Activated naive CD8-positive, alpha-beta T cell treated with anti-CD3 and anti-CD28 coated beads, Interleukin-2, amount 50 U/mL, for 24 hours (primary cell): ENCODE results near the gene SORL1.

Experiments used
- ATAC-seq: fragments of 150-1000 bp; cut with Tn5 transposase; one replicate; pipeline ENCODE4 v1.10.0; 2021
- DNase-seq: peaks from one replicate; pipeline ENCODE4 v3.0.0; 2021
- H3K27ac Mint-ChIP-seq: one replicate; pipeline ENCODE4 v1.8.0; 2021; ENCODE audit warnings: mild to moderate bottlenecking, mixed read lengths
- H3K27me3 Mint-ChIP-seq: one replicate; pipeline ENCODE4 v1.8.0; 2021; ENCODE audit warnings: mixed read lengths
- H3K36me3 Mint-ChIP-seq: one replicate; pipeline ENCODE4 v1.8.0; 2021; ENCODE audit warnings: low read depth, mixed read lengths
- H3K4me1 Mint-ChIP-seq: one replicate; pipeline ENCODE4 v1.8.0; 2021; ENCODE audit warnings: mixed read lengths
- H3K4me3 Mint-ChIP-seq: one replicate; pipeline ENCODE4 v1.8.0; 2021; ENCODE audit warnings: mild to moderate bottlenecking, moderate library complexity, mixed read lengths
- H3K9me3 Mint-ChIP-seq: one replicate; pipeline ENCODE4 v1.8.0; 2021; ENCODE audit warnings: mixed read lengths

Gene SORL1

GRCh38 chr11:121525376-121525775, 73.3 kb downstream of the SORL1 start:
- Mint-ChIP-seq H3K27me3 (no peaks in the 10 kb centered on the region), H3K9me3 (peaks cover 24% of the 10 kb centered on the region), H3K36me3 (peaks cover 53% of the 10 kb centered on the region), H3K27ac (no peak overlapping the region), H3K4me3 (no peak overlapping the region), H3K4me1 (peaks cover 30% of the 10 kb centered on the region)
- ATAC-seq (no peak), DNase-seq (no peak)

- DNase-seq (no peak), ATAC-seq (no peak)
- no peak overlapping the region for H3K4me3 Mint-ChIP-seq
- no peak overlapping the region for H3K27ac Mint-ChIP-seq
- peaks cover 49% of the 10 kb centered on the region for H3K36me3 Mint-ChIP-seq
- H3K27me3 Mint-ChIP-seq = no peaks in the 10 kb centered on the region
- peaks cover 25% of the 10 kb centered on the region for H3K9me3 Mint-ChIP-seq
- peaks cover 32% of the 10 kb centered on the region for H3K4me1 Mint-ChIP-seq
Measured at GRCh38 chr11:121530257-121530656, 78.1 kb downstream of the SORL1 start.

GRCh38 chr11:121533601-121534000, 81.5 kb downstream of the SORL1 start:
- Mint-ChIP-seq H3K4me1 (peaks cover 41% of the 10 kb centered on the region), H3K27me3 (no peaks in the 10 kb centered on the region), H3K4me3 (no peak overlapping the region), H3K9me3 (peaks cover 18% of the 10 kb centered on the region), H3K27ac (peak overlapping the region; percentile 20), H3K36me3 (peaks cover 39% of the 10 kb centered on the region)
- no peak for DNase-seq
- no peak for ATAC-seq

- peaks cover 35% of the 10 kb centered on the region for H3K36me3 Mint-ChIP-seq
- DNase-seq (no peak), ATAC-seq (peak; percentile 51)
- peak overlapping the region; percentile 1 for H3K27ac Mint-ChIP-seq
- H3K27me3 Mint-ChIP-seq = no peaks in the 10 kb centered on the region
- H3K9me3 Mint-ChIP-seq = peaks cover 14% of the 10 kb centered on the region
- H3K4me3 Mint-ChIP-seq = no peak overlapping the region
- peaks cover 46% of the 10 kb centered on the region for H3K4me1 Mint-ChIP-seq
Measured at GRCh38 chr11:121534131-121535093, 82.3 kb downstream of the SORL1 start.

GRCh38 chr11:121535129-121535796, 83.1 kb downstream of the SORL1 start:
- ATAC-seq = no peak
- Mint-ChIP-seq H3K4me3 (no peak overlapping the region), H3K27me3 (no peaks in the 10 kb centered on the region), H3K4me1 (peaks cover 55% of the 10 kb centered on the region), H3K27ac (peak overlapping the region; percentile 1), H3K36me3 (peaks cover 30% of the 10 kb centered on the region), H3K9me3 (peaks cover 6% of the 10 kb centered on the region)
- no peak for DNase-seq

- DNase-seq = no peak
- Mint-ChIP-seq H3K4me3 (no peak overlapping the region), H3K9me3 (no peaks in the 10 kb centered on the region), H3K36me3 (peaks cover 28% of the 10 kb centered on the region), H3K4me1 (peaks cover 63% of the 10 kb centered on the region), H3K27ac (no peak overlapping the region), H3K27me3 (no peaks in the 10 kb centered on the region)
- ATAC-seq = no peak
Measured at GRCh38 chr11:121536126-121536525, 84.0 kb downstream of the SORL1 start.

GRCh38 chr11:121538054-121538453, 85.9 kb downstream of the SORL1 start:
- H3K36me3 Mint-ChIP-seq = peaks cover 27% of the 10 kb centered on the region
- no peaks in the 10 kb centered on the region for H3K9me3 Mint-ChIP-seq
- no peak for DNase-seq
- H3K27me3 Mint-ChIP-seq = no peaks in the 10 kb centered on the region
- H3K4me1 Mint-ChIP-seq = peaks cover 71% of the 10 kb centered on the region
- peak; percentile 59 for ATAC-seq
- peak overlapping the region; percentile 61 for H3K27ac Mint-ChIP-seq
- H3K4me3 Mint-ChIP-seq = no peak overlapping the region

GRCh38 chr11:121539000-121539399, 86.9 kb downstream of the SORL1 start:
- Mint-ChIP-seq H3K9me3 (no peaks in the 10 kb centered on the region), H3K4me1 (peaks cover 67% of the 10 kb centered on the region), H3K27ac (peak overlapping the region; percentile 74), H3K27me3 (no peaks in the 10 kb centered on the region), H3K4me3 (no peak overlapping the region), H3K36me3 (peaks cover 35% of the 10 kb centered on the region)
- no peak for ATAC-seq
- no peak for DNase-seq

- no peaks in the 10 kb centered on the region for H3K27me3 Mint-ChIP-seq
- DNase-seq (no peak), ATAC-seq (peak; percentile 79)
- H3K4me1 Mint-ChIP-seq = peaks cover 71% of the 10 kb centered on the region
- no peak overlapping the region for H3K4me3 Mint-ChIP-seq
- H3K27ac Mint-ChIP-seq = peak overlapping the region; percentile 69
- peaks cover 44% of the 10 kb centered on the region for H3K36me3 Mint-ChIP-seq
- H3K9me3 Mint-ChIP-seq = no peaks in the 10 kb centered on the region
Measured at GRCh38 chr11:121540627-121541026, 88.5 kb downstream of the SORL1 start.

GRCh38 chr11:121543836-121544380, 91.8 kb downstream of the SORL1 start:
- Mint-ChIP-seq H3K27me3 (no peaks in the 10 kb centered on the region), H3K9me3 (no peaks in the 10 kb centered on the region), H3K36me3 (peaks cover 51% of the 10 kb centered on the region), H3K4me1 (peaks cover 70% of the 10 kb centered on the region), H3K4me3 (no peak overlapping the region), H3K27ac (no peak overlapping the region)
- DNase-seq (no peak), ATAC-seq (no peak)

- H3K36me3 Mint-ChIP-seq = peaks cover 47% of the 10 kb centered on the region
- DNase-seq (peak; percentile 25), ATAC-seq (peak; percentile 77)
- peaks cover 59% of the 10 kb centered on the region for H3K4me1 Mint-ChIP-seq
- no peaks in the 10 kb centered on the region for H3K9me3 Mint-ChIP-seq
- peak overlapping the region; percentile 68 for H3K27ac Mint-ChIP-seq
- peak overlapping the region; percentile 45 for H3K4me3 Mint-ChIP-seq
- H3K27me3 Mint-ChIP-seq = no peaks in the 10 kb centered on the region
Measured at GRCh38 chr11:121544956-121545355, 92.8 kb downstream of the SORL1 start.

- Mint-ChIP-seq H3K27me3 (no peaks in the 10 kb centered on the region), H3K4me1 (peaks cover 42% of the 10 kb centered on the region), H3K9me3 (no peaks in the 10 kb centered on the region), H3K27ac (no peak overlapping the region), H3K36me3 (peaks cover 42% of the 10 kb centered on the region), H3K4me3 (no peak overlapping the region)
- ATAC-seq = no peak
- DNase-seq = no peak
Measured at GRCh38 chr11:121547574-121547973, 95.5 kb downstream of the SORL1 start.

- DNase-seq (no peak), ATAC-seq (no peak)
- Mint-ChIP-seq H3K4me1 (peaks cover 22% of the 10 kb centered on the region), H3K9me3 (no peaks in the 10 kb centered on the region), H3K27me3 (no peaks in the 10 kb centered on the region), H3K4me3 (no peak overlapping the region), H3K36me3 (peaks cover 32% of the 10 kb centered on the region), H3K27ac (no peak overlapping the region)
Measured at GRCh38 chr11:121550247-121551030, 98.3 kb downstream of the SORL1 start.

- H3K4me1 Mint-ChIP-seq = peaks cover 18% of the 10 kb centered on the region
- H3K4me3 Mint-ChIP-seq = no peak overlapping the region
- H3K36me3 Mint-ChIP-seq = peaks cover 29% of the 10 kb centered on the region
- H3K27me3 Mint-ChIP-seq = no peaks in the 10 kb centered on the region
- H3K27ac Mint-ChIP-seq = peak overlapping the region; percentile 67
- ATAC-seq (no peak), DNase-seq (no peak)
- no peaks in the 10 kb centered on the region for H3K9me3 Mint-ChIP-seq
Measured at GRCh38 chr11:121551463-121551862, 99.3 kb downstream of the SORL1 start.
